ENCODE data around the gene RIPOR2. TPM values are rescaled to one million over a fixed set of nuclear protein-coding genes. Genes with fewer than 3 reads are reported as not detected.

RIPOR2 gene
- total RNA-seq, 1 experiment from 2014 or later: 5.0 TPM

DNA sequence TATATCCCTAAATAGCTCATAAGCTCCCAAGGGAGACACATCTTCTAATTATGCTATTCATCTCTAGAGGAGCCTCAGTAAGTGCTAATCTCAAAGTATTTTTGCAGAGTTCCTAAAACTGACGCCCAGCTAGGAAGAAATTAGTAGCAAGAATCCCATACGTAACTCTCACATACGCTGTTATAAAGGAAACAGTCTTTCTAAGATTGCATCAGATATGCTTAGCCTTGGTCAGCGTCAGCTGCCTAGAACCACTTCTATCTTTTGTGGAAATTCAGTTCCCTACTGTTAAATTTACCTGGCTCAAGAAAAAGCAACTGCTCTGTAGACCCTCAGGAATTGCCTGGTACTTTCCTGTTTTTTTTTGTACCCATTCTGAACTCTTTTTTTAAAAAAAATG, 13.6 kb downstream of the RIPOR2 start:
- Histone ChIP-seq H3K27ac (ENCODE audit: insufficient read length, low read depth, low read length) (no peak overlapping the region), H4K8ac (replicated peaks; ENCODE audit: insufficient read length, low read depth, low read length) (no peak overlapping the region), H3K23me2 (ENCODE audit: insufficient read length, low read depth, low read length, poor library complexity, severe bottlenecking) (no peaks in the 10 kb centered on the region), H3K4me2 (ENCODE audit: insufficient read depth, insufficient read length, low read length) (no peak overlapping the region), H3K23ac (ENCODE audit: insufficient read length, low read depth, low read length) (no peak overlapping the region), H3K79me2 (ENCODE audit: insufficient read depth, low read length) (peaks cover 8% of the 10 kb centered on the region; the same call in 1 of the 2 replicates), H4K20me1 (ENCODE audit: control insufficient read depth, insufficient read depth, insufficient read length) (no peaks in the 10 kb centered on the region), H2BK12ac (ENCODE audit: insufficient read length, low read depth, low read length) (no peak overlapping the region), H2BK5ac (ENCODE audit: insufficient read length, low read length) (no peak overlapping the region), H4K91ac (ENCODE audit: insufficient read length, low read depth, low read length) (no peak overlapping the region), H3K56ac (ENCODE audit: insufficient read length, low read depth, low read length) (no peak overlapping the region), H3K9ac (ENCODE audit: extremely low read depth, insufficient read length, low read length) (no peak overlapping the region), H2AK5ac (ENCODE audit: insufficient read length, low read length) (no peak overlapping the region), H2AFZ (ENCODE audit: low read length) (no peak overlapping the region), H3K79me1 (ENCODE audit: insufficient read depth, low read depth, low read length, poor library complexity, severe bottlenecking) (peaks cover 5% of the 10 kb centered on the region), H3T11ph (ENCODE audit: low read length) (no peak overlapping the region), H3K4me1 (ENCODE audit: insufficient read depth, low read length) (peaks cover 29% of the 10 kb centered on the region; the same call in 1 of the 2 replicates), H3K18ac (ENCODE audit: insufficient read length, low read depth, low read length) (no peak overlapping the region), H4K5ac (ENCODE audit: insufficient read length, low read depth, low read length) (no peak overlapping the region), H2BK120ac (ENCODE audit: low read depth, low read length, poor library complexity, severe bottlenecking) (no peak overlapping the region), H3K4ac (ENCODE audit: low read depth, low read length) (no peak overlapping the region), H2BK15ac (ENCODE audit: low read depth, low read length) (no peak overlapping the region), H2BK20ac (ENCODE audit: low read depth, low read length, poor library complexity, severe bottlenecking) (no peak overlapping the region), H3K27me3 (ENCODE audit: insufficient read depth, low read length) (no peaks in the 10 kb centered on the region), H3K9me3 (ENCODE audit: control insufficient read depth, low read depth, low read length) (no peaks in the 10 kb centered on the region), H3K14ac (ENCODE audit: insufficient read depth, low read length) (no peak overlapping the region)
- Mint-ChIP-seq H3K4me1 (peaks cover 47 to 68% of the 10 kb centered on the region in 2 experiments), H3K27me3 (ENCODE audit: low read depth) (no peaks in the 10 kb centered on the region), H3K4me3 (no peak overlapping the region), H3K9me3 (peaks cover 2 to 3% of the 10 kb centered on the region in 2 experiments), H3K36me3 (ENCODE audit: insufficient read depth in 1 of 3, low read depth in 3 of 3) (peaks cover 2 to 4% (median 4%) of the 10 kb centered on the region in 3 experiments), H3K27ac (peak overlapping the region in 1 of 3 experiments; percentile 46; a peak in 1 of 7 replicates)
- no CpG with 5 or more reads among the region's 4 CpGs for WGBS (ENCODE audit: extremely low coverage, insufficient read length, low lambda C conversion rate)
- no peak for DNase-seq
- no peak for TF ChIP-seq CTCF (conservative IDR thresholded peaks at IDR 0.05)

Measured in H9 (cell line).